Loucy (cell line): ENCODE data around the gene AQP1.

Source experiments
- H2AFZ ChIP-seq: fragments of 200-600 bp; sonication (generic); 2 replicates; pipeline ENCODE4 v1.6.0; 2016; ENCODE audit warnings: antibody characterized with exemption, mild to moderate bottlenecking, low read length, moderate library complexity
- H3F3A ChIP-seq: fragments of 200-600 bp; 2 replicates; pipeline ENCODE4 v1.6.0; 2016; ENCODE audit warnings: antibody characterized with exemption, low read depth, mild to moderate bottlenecking
- H3K27me3 ChIP-seq: fragments of 200-600 bp; sonication (generic); 2 replicates; pipeline ENCODE4 v1.6.1; 2014; ENCODE audit warnings: low read length, mild to moderate bottlenecking; ENCODE audit not compliant: insufficient read depth, poor library complexity, severe bottlenecking
- H3K36me3 ChIP-seq: fragments of 200-600 bp; sonication (generic); 2 replicates; pipeline ENCODE4 v1.6.1; 2016; ENCODE audit warnings: low read length; ENCODE audit not compliant: insufficient read depth
- H3K4me1 ChIP-seq: fragments of 200-600 bp; sonication (generic); 2 replicates; pipeline ENCODE4 v1.5.1; 2014; ENCODE audit warnings: low read length, mild to moderate bottlenecking; ENCODE audit not compliant: insufficient read depth, poor library complexity, severe bottlenecking
- H3K4me2 ChIP-seq: fragments of 200-600 bp; sonication (generic); 2 replicates; pipeline ENCODE4 v1.6.0; 2014; ENCODE audit warnings: antibody characterized with exemption, low read length, low read depth, mild to moderate bottlenecking; ENCODE audit not compliant: poor library complexity, severe bottlenecking
- H3K4me3 ChIP-seq: fragments of 200-600 bp; sonication (generic); 2 replicates; pipeline ENCODE4 v1.5.1; 2014; ENCODE audit warnings: low read length, mild to moderate bottlenecking, mixed read lengths; ENCODE audit not compliant: poor library complexity, severe bottlenecking
- H3K79me2 ChIP-seq: fragments of 200-600 bp; sonication (generic); 2 replicates; pipeline ENCODE4 v1.6.1; 2014; ENCODE audit warnings: low read length; ENCODE audit not compliant: insufficient read depth
- H3K9ac ChIP-seq: fragments of 200-600 bp; sonication (generic); 2 replicates; pipeline ENCODE4 v1.6.0; 2014; ENCODE audit warnings: mild to moderate bottlenecking, low read depth, low read length, moderate library complexity; ENCODE audit not compliant: poor library complexity, severe bottlenecking
- H3K9me2 ChIP-seq: fragments of 200-600 bp; sonication (generic); replicated peaks from 2 replicates; pipeline ENCODE4 v1.6.1; 2016; ENCODE audit warnings: low read depth, low read length, mixed read lengths
- H3K9me3 ChIP-seq: fragments of 200-600 bp; sonication (generic); 2 replicates; pipeline ENCODE4 v1.6.1; 2014; ENCODE audit warnings: mild to moderate bottlenecking, antibody characterized with exemption, low read length, low read depth; ENCODE audit not compliant: insufficient read depth
- H4K20me1 ChIP-seq: fragments of 200-600 bp; sonication (generic); 2 replicates; pipeline ENCODE4 v1.6.0; 2014; ENCODE audit warnings: antibody characterized with exemption, low read length, mild to moderate bottlenecking; ENCODE audit not compliant: insufficient read depth, poor library complexity, severe bottlenecking
- CTCF ChIP-seq: fragments of 200-600 bp; sonication (generic); conservative IDR thresholded peaks from 2 replicates; pipeline ENCODE4 v1.5.1; 2014; ENCODE audit warnings: mild to moderate bottlenecking, antibody characterized with exemption, low read length
- EZH2phosphoT487 ChIP-seq: fragments of 200-600 bp; IDR thresholded peaks from 2 replicates; pipeline ENCODE4 v1.6.1; 2018; ENCODE audit warnings: antibody characterized with exemption, mild to moderate bottlenecking, moderate library complexity, borderline replicate concordance

Gene AQP1

GRCh38 chr7:30893357-30893756 is 18.3 kb upstream of the AQP1 start:
- no peak overlapping the region for H3K4me2 ChIP-seq
- H2AFZ ChIP-seq: no peak overlapping the region
- TF ChIP-seq EZH2phosphoT487 (no peak), CTCF (no peak)
- no peaks in the 10 kb centered on the region for H4K20me1 ChIP-seq
- H3K79me2 ChIP-seq: no peaks in the 10 kb centered on the region
- no peaks in the 10 kb centered on the region for H3K36me3 ChIP-seq
- no peaks in the 10 kb centered on the region for H3F3A ChIP-seq
- no peak overlapping the region for H3K9ac ChIP-seq
- H3K27me3 ChIP-seq: no peaks in the 10 kb centered on the region
- H3K9me2 ChIP-seq: no peaks in the 10 kb centered on the region
- H3K4me3 ChIP-seq: no peak overlapping the region
- no peaks in the 10 kb centered on the region for H3K9me3 ChIP-seq
- no peaks in the 10 kb centered on the region for H3K4me1 ChIP-seq

- TF ChIP-seq CTCF: no peak
- TF ChIP-seq EZH2phosphoT487: no peak
- H3K9me3 ChIP-seq: no peaks in the 10 kb centered on the region
- H3K9me2 ChIP-seq: no peaks in the 10 kb centered on the region
- H3K27me3 ChIP-seq: no peaks in the 10 kb centered on the region
- H3F3A ChIP-seq: no peaks in the 10 kb centered on the region
- H3K4me1 ChIP-seq: no peaks in the 10 kb centered on the region
- no peak overlapping the region for H3K4me3 ChIP-seq
- H2AFZ ChIP-seq: no peak overlapping the region
- H3K4me2 ChIP-seq: no peak overlapping the region
- no peaks in the 10 kb centered on the region for H3K79me2 ChIP-seq
- no peaks in the 10 kb centered on the region for H3K36me3 ChIP-seq
- no peaks in the 10 kb centered on the region for H4K20me1 ChIP-seq
- H3K9ac ChIP-seq: no peak overlapping the region
Measured at GRCh38 chr7:30894009-30894408, 17.6 kb upstream of the AQP1 start.

GRCh38 chr7:30894866-30895605 is 16.6 kb upstream of the AQP1 start:
- no peaks in the 10 kb centered on the region for H4K20me1 ChIP-seq
- H3K79me2 ChIP-seq: no peaks in the 10 kb centered on the region
- H3K9me2 ChIP-seq: no peaks in the 10 kb centered on the region
- no peaks in the 10 kb centered on the region for H3K27me3 ChIP-seq
- H3K4me1 ChIP-seq: no peaks in the 10 kb centered on the region
- no peak overlapping the region for H2AFZ ChIP-seq
- no peak overlapping the region for H3K4me2 ChIP-seq
- H3K9me3 ChIP-seq: no peaks in the 10 kb centered on the region
- H3K36me3 ChIP-seq: no peaks in the 10 kb centered on the region
- H3K4me3 ChIP-seq: no peak overlapping the region
- no peaks in the 10 kb centered on the region for H3F3A ChIP-seq
- TF ChIP-seq EZH2phosphoT487 (no peak), CTCF (no peak)
- no peak overlapping the region for H3K9ac ChIP-seq
